ENCODE results near the gene SPACA7.

GRCh38 chr13:112356190-112356589 is 20.0 kb upstream of the SPACA7 start:
- TF ChIP-seq EP300 (IDR thresholded peaks at IDR 0.05) (no peak), CTCF (IDR thresholded peaks at IDR 0.05) (no peak), POLR2A (IDR thresholded peaks at IDR 0.05) (no peak)
